CD4-positive, alpha-beta memory T cell (primary cell): ENCODE data around the gene SLC22A25. TPM values are rescaled to one million over a fixed set of nuclear protein-coding genes. Genes with fewer than 3 reads are reported as not detected.

Source experiments
- polyA plus RNA-seq, 2 donors: library from polyadenylated mRNA; unstranded; fragments of 300-500 nt; fragmentation: Illumina TruSeq; gene quantifications; one replicate each; pipeline ENCODE4 v1.2.3, GENCODE V29; 2021
- total RNA-seq, 2 experiments: library from RNA; stranded (reverse); gene quantifications; one replicate each; pipeline ENCODE4 v1.2.3, GENCODE V29; 2021

The SLC22A25 gene
- total and polyA plus RNA-seq, 4 experiments from 2014 or later, result not detected

Other genes starting within 250 kb of the SLC22A25 start
- not detected for gene SLC22A8, start 227.8 kb downstream of the SLC22A25 start, total RNA-seq
- gene SLC22A8, start 227.8 kb downstream of the SLC22A25 start, polyA plus RNA-seq, result not detected
- not detected for gene SLC22A24, start 99.4 kb downstream of the SLC22A25 start, total RNA-seq
- not detected for gene SLC22A24, start 99.4 kb downstream of the SLC22A25 start, polyA plus RNA-seq
- not detected for gene SLC22A9, start 126.2 kb upstream of the SLC22A25 start, total RNA-seq
- gene SLC22A9, start 126.2 kb upstream of the SLC22A25 start, polyA plus RNA-seq, result not detected
- not detected for gene PLAAT5, start 247.6 kb upstream of the SLC22A25 start, total RNA-seq
- not detected for gene PLAAT5, start 247.6 kb upstream of the SLC22A25 start, polyA plus RNA-seq